Measurements from ENCODE around the gene SYNGR2. TPM values are rescaled to one million over a fixed set of nuclear protein-coding genes. Genes with fewer than 3 reads are reported as not detected.
"Not testable (repeated sequence)": the region's sequence is repeated elsewhere in the genome, so short reads cannot be mapped to it uniquely, and the experiment has no call there.

SYNGR2 gene
- polyA plus RNA-seq, 3 donors, result 270 to 402 (median 350) TPM

- TF ChIP-seq CTCF (IDR thresholded peaks at IDR 0.05), result peak; percentile 72
- Histone ChIP-seq H3K27me3 (ENCODE audit: control insufficient read depth in 2 of 2, insufficient read depth in 2 of 2, low read length in 2 of 2) (no peaks in the 10 kb centered on the region), H2AFZ (ENCODE audit: insufficient read depth, low read depth, low read length, poor library complexity, severe bottlenecking) (no peak overlapping the region), H3K4me2 (replicated peaks; ENCODE audit: extremely low read depth, low read length, poor library complexity, severe bottlenecking) (peak overlapping the region; percentile 44), H3K4me1 (ENCODE audit: control insufficient read depth in 1 of 2, insufficient read depth in 2 of 2, low read length in 2 of 2) (peaks cover 74 to 92% of the 10 kb centered on the region in 2 donors), H3K9me3 (replicated peaks in 1 of 2; ENCODE audit: control insufficient read depth in 1 of 2, insufficient read depth in 1 of 2, low read length in 2 of 2) (no peaks in the 10 kb centered on the region), H3K36me3 (replicated peaks in 1 of 2; ENCODE audit: control insufficient read depth in 1 of 2, insufficient read depth in 2 of 2, low read length in 2 of 2) (peaks cover 51 to 53% of the 10 kb centered on the region in 2 donors), H3K9ac (ENCODE audit: insufficient read depth, low read length, poor library complexity, severe bottlenecking) (no peak overlapping the region), H3K4me3 (replicated peaks in 1 of 3; ENCODE audit: low read depth in 2 of 3, low read length in 3 of 3) (peak overlapping the region in 1 of 3 experiments; percentile 26), H3K79me2 (ENCODE audit: insufficient read depth, low read length) (peaks cover 32% of the 10 kb centered on the region), H3K27ac (ENCODE audit: low read depth in 1 of 2, low read length in 2 of 2) (peak overlapping the region in 1 of 2 donors; percentile 39), H4K20me1 (ENCODE audit: insufficient read depth, low read length) (peaks cover 82% of the 10 kb centered on the region)
- H3K36me3 Mint-ChIP-seq, result peaks cover 51 to 70% of the 10 kb centered on the region in 2 donors
- H3K27ac Mint-ChIP-seq, result peak overlapping the region in 2 of 7 donors; percentile 41 to 49
- no peaks in the 10 kb centered on the region for H3K9me3 Mint-ChIP-seq
- WGBS (ENCODE audit: insufficient coverage), result 56% methylated on average over 14 of the region's 26 CpGs
- peak overlapping the region in 1 of 2 donors; percentile 51 for H3K4me3 Mint-ChIP-seq
- intact Hi-C loops (cut with micrococcal nuclease), result loop anchor here in 1 of 2 donors (5.0 kb wide), 1 partner anchor 35 kb away; no protein-coding TSS in a partner anchor
- H3K27me3 Mint-ChIP-seq (ENCODE audit: low read depth in 3 of 3), result peaks cover 0 to 5% (median 0%) of the 10 kb centered on the region in 3 donors
- H3K4me1 Mint-ChIP-seq, result peaks cover 76% of the 10 kb centered on the region
- peak; percentile 51 to 70 (median 59) for DNase-seq
These were observed 30.8 kb upstream of the SYNGR2 start for GRCh38 chr17:78137392-78138203.

GRCh38 chr17:78138204-78139060, 29.9 kb upstream of the SYNGR2 start:
- Histone ChIP-seq H3K36me3 (replicated peaks in 1 of 2; ENCODE audit: control insufficient read depth in 1 of 2, insufficient read depth in 2 of 2, low read length in 2 of 2) (peaks cover 46 to 52% of the 10 kb centered on the region in 2 donors), H3K27me3 (ENCODE audit: control insufficient read depth in 2 of 2, insufficient read depth in 2 of 2, low read length in 2 of 2) (no peaks in the 10 kb centered on the region), H3K9ac (ENCODE audit: insufficient read depth, low read length, poor library complexity, severe bottlenecking) (no peak overlapping the region), H3K4me3 (replicated peaks in 1 of 3; ENCODE audit: low read depth in 2 of 3, low read length in 3 of 3) (no peak overlapping the region), H3K4me2 (replicated peaks; ENCODE audit: extremely low read depth, low read length, poor library complexity, severe bottlenecking) (peak overlapping the region; percentile 7), H4K20me1 (ENCODE audit: insufficient read depth, low read length) (peaks cover 75% of the 10 kb centered on the region), H2AFZ (ENCODE audit: insufficient read depth, low read depth, low read length, poor library complexity, severe bottlenecking) (no peak overlapping the region), H3K9me3 (replicated peaks in 1 of 2; ENCODE audit: control insufficient read depth in 1 of 2, insufficient read depth in 1 of 2, low read length in 2 of 2) (no peaks in the 10 kb centered on the region), H3K79me2 (ENCODE audit: insufficient read depth, low read length) (peaks cover 24% of the 10 kb centered on the region), H3K27ac (ENCODE audit: low read depth in 1 of 2, low read length in 2 of 2) (peak overlapping the region in 1 of 2 donors; percentile 17), H3K4me1 (ENCODE audit: control insufficient read depth in 1 of 2, insufficient read depth in 2 of 2, low read length in 2 of 2) (peaks cover 70 to 92% of the 10 kb centered on the region in 2 donors)
- Mint-ChIP-seq H3K27ac (peak overlapping the region in 4 of 7 donors; percentile 32 to 75 (median 62)), H3K4me3 (no peak overlapping the region), H3K4me1 (peaks cover 75% of the 10 kb centered on the region), H3K9me3 (no peaks in the 10 kb centered on the region), H3K27me3 (ENCODE audit: low read depth in 3 of 3) (peaks cover 0 to 5% (median 0%) of the 10 kb centered on the region in 3 donors), H3K36me3 (peaks cover 49 to 69% of the 10 kb centered on the region in 2 donors)
- TF ChIP-seq CTCF (IDR thresholded peaks at IDR 0.05), result no peak
- DNase-seq, result no peak
- intact Hi-C loops (cut with micrococcal nuclease), result loop anchor here in 1 of 2 donors (5.0 kb wide), 1 partner anchor 34 kb away; no protein-coding TSS in a partner anchor
- WGBS (ENCODE audit: insufficient coverage), result 62% methylated on average over 6 of the region's 17 CpGs

- not testable (repeated sequence) for H3K9me3 ChIP-seq (replicated peaks in 1 of 2; ENCODE audit: control insufficient read depth in 1 of 2, insufficient read depth in 1 of 2, low read length in 2 of 2); H2AFZ ChIP-seq (ENCODE audit: insufficient read depth, low read depth, low read length, poor library complexity, severe bottlenecking); DNase-seq; H3K9ac ChIP-seq (ENCODE audit: insufficient read depth, low read length, poor library complexity, severe bottlenecking); H3K27me3 ChIP-seq (ENCODE audit: control insufficient read depth in 2 of 2, insufficient read depth in 2 of 2, low read length in 2 of 2); H3K9me3 Mint-ChIP-seq; H3K27me3 Mint-ChIP-seq (ENCODE audit: low read depth in 3 of 3)
- 81% methylated on average over 7 of the region's 12 CpGs for WGBS (ENCODE audit: insufficient coverage)
- Mint-ChIP-seq H3K4me3 (peak overlapping the region; percentile 42 to 52), H3K36me3 (peaks cover 36 to 55% of the 10 kb centered on the region in 2 donors), H3K4me1 (peaks cover 77% of the 10 kb centered on the region), H3K27ac (peak overlapping the region; percentile 82 to 96 (median 90))
- H3K4me3 ChIP-seq (replicated peaks in 1 of 3; ENCODE audit: low read depth in 2 of 3, low read length in 3 of 3), result peak overlapping the region in 1 of 3 experiments; percentile 50
- H4K20me1 ChIP-seq (ENCODE audit: insufficient read depth, low read length), result peaks cover 61% of the 10 kb centered on the region
- intact Hi-C loops (cut with micrococcal nuclease), result loop anchor here (1.0 to 5.0 kb wide), 4 partner anchors 30 to 47 kb away; partner anchors contain the start of genes AFMID (in 2 of the 2) and TK1 (in 2 of the 2)
- peaks cover 76 to 92% of the 10 kb centered on the region in 2 donors for H3K4me1 ChIP-seq (ENCODE audit: control insufficient read depth in 1 of 2, insufficient read depth in 2 of 2, low read length in 2 of 2)
- H3K36me3 ChIP-seq (replicated peaks in 1 of 2; ENCODE audit: control insufficient read depth in 1 of 2, insufficient read depth in 2 of 2, low read length in 2 of 2), result peaks cover 34 to 38% of the 10 kb centered on the region in 2 donors
- H3K79me2 ChIP-seq (ENCODE audit: insufficient read depth, low read length), result peaks cover 10% of the 10 kb centered on the region
- peak overlapping the region; percentile 53 for H3K4me2 ChIP-seq (replicated peaks; ENCODE audit: extremely low read depth, low read length, poor library complexity, severe bottlenecking)
- peak overlapping the region; percentile 39 to 49 for H3K27ac ChIP-seq (ENCODE audit: low read depth in 1 of 2, low read length in 2 of 2)
These were observed 28.6 kb upstream of the SYNGR2 start for GRCh38 chr17:78139861-78140168.

Data from CD14-positive monocyte (primary cell).